ENCODE data around the gene TOP3A. TPM values are rescaled to one million over a fixed set of nuclear protein-coding genes. Genes with fewer than 3 reads are reported as not detected.

TOP3A gene
- total and polyA plus RNA-seq, 2 of the 13 experiments (the other 11 are each of a cell fraction or from before 2014, with no cell fraction given), result 16.9 to 36.8 TPM

GRCh38 chr17:18267366-18267765 lies 47.4 kb downstream of the TOP3A start:
- Histone ChIP-seq H4K20me1 (ENCODE audit: insufficient read depth, low read length) (no peaks in the 10 kb centered on the region), H2AFZ (ENCODE audit: low read length) (no peak overlapping the region), H3K36me3 (replicated peaks in 1 of 2; ENCODE audit: control insufficient read depth in 1 of 2, insufficient read depth in 2 of 2, low read length in 2 of 2) (peaks cover 4 to 23% of the 10 kb centered on the region in 2 experiments; a peak in 4 of 5 replicates), H3K4me1 (ENCODE audit: insufficient read depth, low read length) (peaks cover 2% of the 10 kb centered on the region; the same call in 1 of the 2 replicates), H3K4me2 (ENCODE audit: low read depth, low read length) (no peak overlapping the region), H3K4me3 (replicated peaks in 1 of 3; ENCODE audit: insufficient read depth in 1 of 3, low read depth in 2 of 3, low read length in 3 of 3) (no peak overlapping the region), H3K27ac (ENCODE audit: extremely low read length, insufficient read depth, low read length) (no peak overlapping the region), H3K79me2 (ENCODE audit: insufficient read depth, low read length) (no peaks in the 10 kb centered on the region), H3K9ac (ENCODE audit: insufficient read depth, low read depth, low read length) (no peak overlapping the region), H3K9me3 (ENCODE audit: low read length) (no peaks in the 10 kb centered on the region), H3K27me3 (ENCODE audit: control insufficient read depth in 1 of 2, insufficient read depth in 2 of 2, low read length in 2 of 2) (no peaks in the 10 kb centered on the region)
- in situ Hi-C loops (cut with HindIII; ENCODE audit: extremely low pct_ligation_motif_present, low pct_unique_long_range_greater_than_20kb) (no loop called here), intact Hi-C loops (cut with micrococcal nuclease; ENCODE audit: unreplicated experiment) (no loop called here)
- 98% methylated on average over 10 of the region's 10 CpGs for WGBS (ENCODE audit: low lambda C conversion rate)
- TF ChIP-seq, protein P1, sequence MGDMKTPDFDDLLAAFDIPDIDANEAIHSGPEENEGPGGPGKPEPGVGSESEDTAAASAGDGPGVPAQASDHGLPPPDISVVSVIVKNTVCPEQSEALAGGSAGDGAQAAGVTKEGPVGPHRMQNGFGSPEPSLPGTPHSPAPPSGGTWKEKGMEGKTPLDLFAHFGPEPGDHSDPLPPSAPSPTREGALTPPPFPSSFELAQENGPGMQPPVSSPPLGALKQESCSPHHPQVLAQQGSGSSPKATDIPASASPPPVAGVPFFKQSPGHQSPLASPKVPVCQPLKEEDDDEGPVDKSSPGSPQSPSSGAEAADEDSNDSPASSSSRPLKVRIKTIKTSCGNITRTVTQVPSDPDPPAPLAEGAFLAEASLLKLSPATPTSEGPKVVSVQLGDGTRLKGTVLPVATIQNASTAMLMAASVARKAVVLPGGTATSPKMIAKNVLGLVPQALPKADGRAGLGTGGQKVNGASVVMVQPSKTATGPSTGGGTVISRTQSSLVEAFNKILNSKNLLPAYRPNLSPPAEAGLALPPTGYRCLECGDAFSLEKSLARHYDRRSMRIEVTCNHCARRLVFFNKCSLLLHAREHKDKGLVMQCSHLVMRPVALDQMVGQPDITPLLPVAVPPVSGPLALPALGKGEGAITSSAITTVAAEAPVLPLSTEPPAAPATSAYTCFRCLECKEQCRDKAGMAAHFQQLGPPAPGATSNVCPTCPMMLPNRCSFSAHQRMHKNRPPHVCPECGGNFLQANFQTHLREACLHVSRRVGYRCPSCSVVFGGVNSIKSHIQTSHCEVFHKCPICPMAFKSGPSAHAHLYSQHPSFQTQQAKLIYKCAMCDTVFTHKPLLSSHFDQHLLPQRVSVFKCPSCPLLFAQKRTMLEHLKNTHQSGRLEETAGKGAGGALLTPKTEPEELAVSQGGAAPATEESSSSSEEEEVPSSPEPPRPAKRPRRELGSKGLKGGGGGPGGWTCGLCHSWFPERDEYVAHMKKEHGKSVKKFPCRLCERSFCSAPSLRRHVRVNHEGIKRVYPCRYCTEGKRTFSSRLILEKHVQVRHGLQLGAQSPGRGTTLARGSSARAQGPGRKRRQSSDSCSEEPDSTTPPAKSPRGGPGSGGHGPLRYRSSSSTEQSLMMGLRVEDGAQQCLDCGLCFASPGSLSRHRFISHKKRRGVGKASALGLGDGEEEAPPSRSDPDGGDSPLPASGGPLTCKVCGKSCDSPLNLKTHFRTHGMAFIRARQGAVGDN (CRISPR knock-in tag; IDR thresholded peaks at IDR 0.05), result peak; percentile 4; the same call in 1 of the 2 replicates
- TF ChIP-seq AGO2 (optimal IDR thresholded peaks at IDR 0.05; ENCODE audit: low read depth, low read length) (peak; percentile 49), GLI4 (CRISPR knock-in tag; IDR thresholded peaks at IDR 0.05; ENCODE audit: borderline replicate concordance) (no peak), TOE1 (CRISPR knock-in tag; IDR thresholded peaks at IDR 0.05) (no peak), ZC3H13 (CRISPR knock-in tag; IDR thresholded peaks at IDR 0.05) (peak; percentile 40; the same call in 1 of the 2 replicates), ZBTB39 (CRISPR knock-in tag; IDR thresholded peaks at IDR 0.05) (no peak), ZBTB21 (CRISPR knock-in tag; IDR thresholded peaks at IDR 0.05) (no peak), ZNF572 (CRISPR knock-in tag; IDR thresholded peaks at IDR 0.05) (no peak), MXI1 (IDR thresholded peaks at IDR 0.05; ENCODE audit: borderline replicate concordance, low read depth, low read length) (no peak), GFI1 (CRISPR knock-in tag; IDR thresholded peaks at IDR 0.05; ENCODE audit: borderline replicate concordance) (no peak)
- DNase-seq (ENCODE audit: low spot score) (no peak), ATAC-seq (peak; percentile 42), FAIRE-seq (no peak)
- BruUV-seq (replicated peaks), result no TSS peak
- POLR2A ChIA-PET, result interaction anchor here (1.5 to 1.6 kb wide), 2 partner anchors 8 to 43 kb away, joined by 4 to 5 read pairs; no protein-coding TSS in a partner anchor
- CTCF ChIA-PET (ENCODE audit: low intra/inter-chr PET ratio, low total read pairs), result no interaction called here

All from HepG2 (cell line).